Activated CD8-positive, alpha-beta T cell treated with anti-CD3 and anti-CD28 coated beads, Interleukin-2, amount 10 ng/mL, durations not matched to agents 7 days and 5 days (primary cell): ENCODE measurements around the gene CCDC86. TPM values are rescaled to one million over a fixed set of nuclear protein-coding genes. Genes with fewer than 3 reads are reported as not detected.
A peak's percentile ranks its signal among the peaks of the same experiment; 100 is the strongest.

ENCODE experiments used
- ATAC-seq: fragments of 150-1000 bp; cut with Tn5 transposase; one replicate; pipeline ENCODE4 v1.10.0; 2021; ENCODE audit warnings: moderate library complexity
- CTCF ChIA-PET: fragments of 350-600 bp; sonication (Branson Sonifier 250); formaldehyde crosslinking; loops from one replicate; lab custom pipeline; 2021; ENCODE audit warnings: antibody characterized with exemption; lab: Charles Lee
- POLR2A ChIA-PET: fragments of 350-600 bp; sonication (Branson Sonifier 250); formaldehyde crosslinking; loops from one replicate; lab custom pipeline; 2021; ENCODE audit warnings: antibody characterized with exemption; lab: Charles Lee
- DNase-seq: peaks from one replicate; pipeline ENCODE4 v3.0.0-alpha.2; 2020
- H3K27ac Mint-ChIP-seq: one replicate; pipeline ENCODE4 v1.8.0; 2021; ENCODE audit warnings: mild to moderate bottlenecking, mixed read lengths
- H3K27me3 Mint-ChIP-seq: one replicate; pipeline ENCODE4 v1.8.0; 2021; ENCODE audit warnings: low read depth, mixed read lengths
- H3K36me3 Mint-ChIP-seq: one replicate; pipeline ENCODE4 v1.8.0; 2021; ENCODE audit warnings: low read depth, mixed read lengths
- H3K4me1 Mint-ChIP-seq: one replicate; pipeline ENCODE4 v1.8.0; 2021; ENCODE audit warnings: low read depth, mixed read lengths
- H3K4me3 Mint-ChIP-seq: one replicate; pipeline ENCODE4 v1.8.0; 2021; ENCODE audit warnings: mild to moderate bottlenecking, mixed read lengths
- H3K9me3 Mint-ChIP-seq: one replicate; pipeline ENCODE4 v1.8.0; 2022; ENCODE audit warnings: mixed read lengths; ENCODE audit not compliant: insufficient read depth
- total RNA-seq, 2 experiments: library from RNA; stranded (reverse); gene quantifications; one replicate each; pipeline ENCODE4 v1.2.3, GENCODE V29; 2021

CCDC86 gene
- total RNA-seq, 2 experiments from 2014 or later = 34.2 to 36.0 TPM

GRCh38 chr11:60855726-60856633 is 14.1 kb downstream of the CCDC86 start, which contains the start of gene PTGDR2:
Gene PTGDR2, minus strand, starts transcription at chr11:60855950. Its CDS starts 2,228 bp downstream, at chr11:60853722.
- Mint-ChIP-seq H3K4me1 (peaks cover 63% of the 10 kb centered on the region), H3K36me3 (peaks cover 12% of the 10 kb centered on the region), H3K27me3 (no peaks in the 10 kb centered on the region), H3K4me3 (peak within 1 kb of the TSS; percentile 63), H3K9me3 (no peaks in the 10 kb centered on the region), H3K27ac (peak within 1 kb of the TSS; percentile 83)
- ChIA-PET POLR2A (interaction anchor here (0.7 to 1.4 kb wide), 4 partner anchors 9 to 19 kb away, joined by 3 to 4 read pairs (median 4); partner anchors contain the start of gene ZP1), CTCF (interaction anchor here (0.8 to 3.5 kb wide), 7 partner anchors 9 to 32 kb away, joined by 3 to 22 read pairs (median 5); partner anchors contain the start of gene ZP1)
- DNase-seq (peak; percentile 51), ATAC-seq (peak; percentile 46)

- Mint-ChIP-seq H3K27ac (peak overlapping the region; percentile 74), H3K27me3 (no peaks in the 10 kb centered on the region), H3K4me3 (no peak overlapping the region), H3K9me3 (no peaks in the 10 kb centered on the region), H3K36me3 (peaks cover 3% of the 10 kb centered on the region), H3K4me1 (peaks cover 65% of the 10 kb centered on the region)
- no peak for DNase-seq
- CTCF ChIA-PET = interaction anchor here (1.7 to 3.5 kb wide), 3 partner anchors 13 to 30 kb away, joined by 5 to 22 read pairs (median 6); no protein-coding TSS in a partner anchor
- ATAC-seq = no peak
- POLR2A ChIA-PET = no interaction called here
These were observed 15.7 kb downstream of the CCDC86 start for GRCh38 chr11:60857378-60858232.

- H3K27me3 Mint-ChIP-seq = no peaks in the 10 kb centered on the region
- H3K4me3 Mint-ChIP-seq = peak overlapping the region; percentile 4
These were observed 16.3 kb downstream of the CCDC86 start for GRCh38 chr11:60858236-60858635.

GRCh38 chr11:60858731-60859464 is 17.0 kb downstream of the CCDC86 start:
- Mint-ChIP-seq H3K36me3 (no peaks in the 10 kb centered on the region), H3K4me1 (peaks cover 74% of the 10 kb centered on the region), H3K27me3 (no peaks in the 10 kb centered on the region), H3K4me3 (peak overlapping the region; percentile 4), H3K9me3 (no peaks in the 10 kb centered on the region), H3K27ac (peak overlapping the region; percentile 74)
- CTCF ChIA-PET = interaction anchor here (0.6 to 2.3 kb wide), 3 partner anchors 12 to 29 kb away, joined by 4 to 6 read pairs (median 5); no protein-coding TSS in a partner anchor
- ATAC-seq = peak; percentile 78
- DNase-seq = peak; percentile 54
- POLR2A ChIA-PET = no interaction called here

More at GRCh38 chr11:60858236-60858635, 16.3 kb downstream of the CCDC86 start:
- ChIA-PET CTCF (interaction anchor here (1.7 to 3.5 kb wide), 3 partner anchors 13 to 29 kb away, joined by 5 to 22 read pairs (median 6); no protein-coding TSS in a partner anchor), POLR2A (no interaction called here)
- no peaks in the 10 kb centered on the region for H3K9me3 Mint-ChIP-seq
- peaks cover under 1% of the 10 kb centered on the region for H3K36me3 Mint-ChIP-seq
- peak overlapping the region; percentile 74 for H3K27ac Mint-ChIP-seq
- no peak for DNase-seq
- ATAC-seq = no peak
- H3K4me1 Mint-ChIP-seq = peaks cover 68% of the 10 kb centered on the region

- DNase-seq (no peak), ATAC-seq (no peak)
- Mint-ChIP-seq H3K36me3 (no peaks in the 10 kb centered on the region), H3K4me3 (no peak overlapping the region), H3K27ac (peak overlapping the region; percentile 57), H3K4me1 (peaks cover 74% of the 10 kb centered on the region), H3K27me3 (no peaks in the 10 kb centered on the region), H3K9me3 (no peaks in the 10 kb centered on the region)
- ChIA-PET POLR2A (no interaction called here), CTCF (interaction anchor here (2.2 kb wide), 1 partner anchor 29 kb away, joined by 6 read pairs; no protein-coding TSS in a partner anchor)
These were observed 17.8 kb downstream of the CCDC86 start for GRCh38 chr11:60859616-60860250.

- ChIA-PET CTCF (interaction anchor here (1.0 to 2.2 kb wide), 3 partner anchors 10 to 30 kb away, joined by 3 to 6 read pairs (median 3); no protein-coding TSS in a partner anchor), POLR2A (no interaction called here)
- Mint-ChIP-seq H3K27me3 (peaks cover 2% of the 10 kb centered on the region), H3K36me3 (peaks cover 2% of the 10 kb centered on the region), H3K4me3 (no peak overlapping the region), H3K4me1 (peaks cover 71% of the 10 kb centered on the region), H3K27ac (no peak overlapping the region), H3K9me3 (no peaks in the 10 kb centered on the region)
- ATAC-seq = no peak
- DNase-seq = no peak
These were observed 19.0 kb downstream of the CCDC86 start for GRCh38 chr11:60860943-60861342.

- peaks cover 2% of the 10 kb centered on the region for H3K27me3 Mint-ChIP-seq
- CTCF ChIA-PET = interaction anchor here (1.5 to 2.2 kb wide), 2 partner anchors 9 to 31 kb away, joined by 6 read pairs; no protein-coding TSS in a partner anchor
- peaks cover 2% of the 10 kb centered on the region for H3K36me3 Mint-ChIP-seq
- no peak for ATAC-seq
- no peak overlapping the region for H3K4me3 Mint-ChIP-seq
- H3K9me3 Mint-ChIP-seq = no peaks in the 10 kb centered on the region
- no peak overlapping the region for H3K27ac Mint-ChIP-seq
- H3K4me1 Mint-ChIP-seq = peaks cover 73% of the 10 kb centered on the region
- DNase-seq = no peak
- POLR2A ChIA-PET = no interaction called here
These were observed 20.3 kb downstream of the CCDC86 start for GRCh38 chr11:60862171-60862570.

GRCh38 chr11:60863550-60864521 is 21.9 kb downstream of the CCDC86 start:
- ATAC-seq (no peak), DNase-seq (no peak)
- POLR2A ChIA-PET = no interaction called here
- CTCF ChIA-PET = interaction anchor here (1.0 to 3.3 kb wide), 4 partner anchors 8 to 26 kb away, joined by 3 to 11 read pairs (median 6); no protein-coding TSS in a partner anchor
- Mint-ChIP-seq H3K4me1 (peaks cover 71% of the 10 kb centered on the region), H3K36me3 (peaks cover 2% of the 10 kb centered on the region), H3K27me3 (peaks cover 2% of the 10 kb centered on the region), H3K4me3 (no peak overlapping the region), H3K27ac (no peak overlapping the region), H3K9me3 (no peaks in the 10 kb centered on the region)

- ChIA-PET POLR2A (interaction anchor here (0.9 to 1.6 kb wide), 2 partner anchors 10 to 22 kb away, joined by 3 to 5 read pairs; partner anchors contain the start of gene PTGDR2), CTCF (interaction anchor here (0.6 to 9.9 kb wide), 6 partner anchors 23 to 265 kb away, joined by 3 to 86 read pairs (median 5); no protein-coding TSS in a partner anchor)
- Mint-ChIP-seq H3K4me3 (no peak overlapping the region), H3K27me3 (peaks cover 2% of the 10 kb centered on the region), H3K9me3 (no peaks in the 10 kb centered on the region), H3K36me3 (peaks cover 4% of the 10 kb centered on the region), H3K27ac (peak overlapping the region; percentile 16), H3K4me1 (peaks cover 73% of the 10 kb centered on the region)
- DNase-seq = no peak
- ATAC-seq = no peak
These were observed 23.1 kb downstream of the CCDC86 start for GRCh38 chr11:60864856-60865513.
